ENCODE data around the gene CETN3.
"Not testable (repeated sequence)": the region's sequence is repeated elsewhere in the genome, so short reads cannot be mapped to it uniquely, and the experiment has no call there.

CETN3 gene

DNA sequence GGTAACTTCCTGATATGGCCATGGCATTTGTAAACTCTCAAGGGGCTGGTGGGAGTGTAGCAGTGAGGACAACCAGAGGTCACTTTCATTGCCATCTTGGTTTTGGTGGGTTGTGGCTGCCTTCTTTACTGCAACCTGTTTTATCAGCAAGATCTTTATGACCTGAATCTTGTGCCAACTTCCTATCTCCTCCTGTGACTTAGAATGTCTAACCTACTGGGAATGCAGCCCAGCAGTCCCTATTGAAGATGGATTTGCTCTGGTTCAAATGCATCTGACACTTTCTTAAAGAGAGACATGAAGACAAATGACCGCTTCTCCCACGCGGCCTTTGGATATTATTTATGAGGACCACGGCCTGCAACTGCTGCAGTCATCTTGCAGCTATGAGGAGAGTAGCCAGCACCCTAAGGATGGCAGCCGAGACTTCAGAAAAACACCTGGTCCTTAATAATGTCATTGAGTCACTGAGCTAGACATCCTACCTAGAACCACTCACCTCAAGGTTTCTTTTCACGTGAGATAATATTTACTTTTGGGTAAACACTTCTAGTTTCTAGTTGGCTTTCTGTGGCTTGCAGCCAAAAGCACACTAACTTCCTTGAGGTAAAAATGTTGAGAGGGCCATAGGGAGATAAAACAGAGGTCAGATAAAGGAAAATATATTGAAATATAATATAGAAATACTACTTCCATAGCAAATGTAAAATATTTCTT lies 28.2 kb downstream of the CETN3 start:
- no peak for DNase-seq

DNA sequence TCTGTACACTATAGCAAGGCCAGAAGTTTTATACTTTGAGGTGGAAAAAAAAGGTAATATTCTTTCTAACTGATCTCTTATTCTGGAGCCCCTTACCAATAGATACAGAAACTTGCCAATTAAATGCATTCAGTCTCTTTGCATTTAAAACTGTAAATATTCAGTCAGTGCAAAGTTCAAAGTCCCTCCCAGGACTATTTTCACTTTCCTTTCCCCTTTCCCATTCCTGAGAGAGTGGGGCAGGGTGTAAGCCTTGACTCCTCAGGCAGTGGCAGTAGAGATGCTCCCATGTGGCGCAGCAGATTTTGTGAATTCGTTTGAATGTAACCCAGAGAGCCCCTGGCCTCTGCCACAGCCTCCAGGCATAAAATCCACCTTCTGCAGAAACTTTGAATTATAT lies 29.9 kb downstream of the CETN3 start:
- no peak for DNase-seq

DNA sequence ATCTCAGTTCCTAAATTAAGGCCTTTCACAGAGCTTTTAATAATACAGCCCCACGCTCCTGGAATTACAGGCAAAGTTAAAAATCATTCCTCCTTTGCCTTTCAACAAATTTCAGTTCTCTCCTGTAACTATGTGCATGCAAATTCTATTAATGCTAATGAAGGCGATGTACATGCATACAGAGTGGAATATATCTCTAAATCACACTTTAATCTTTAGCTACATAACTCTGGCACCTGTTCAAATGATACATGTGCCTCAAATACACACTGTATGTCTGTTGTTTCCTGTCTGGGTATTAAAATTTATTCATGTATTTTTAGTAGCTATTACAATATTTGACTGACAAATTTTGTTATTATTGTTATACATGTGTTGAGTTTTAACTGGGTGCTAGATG lies 30.8 kb downstream of the CETN3 start:
- no peak for DNase-seq

DNA sequence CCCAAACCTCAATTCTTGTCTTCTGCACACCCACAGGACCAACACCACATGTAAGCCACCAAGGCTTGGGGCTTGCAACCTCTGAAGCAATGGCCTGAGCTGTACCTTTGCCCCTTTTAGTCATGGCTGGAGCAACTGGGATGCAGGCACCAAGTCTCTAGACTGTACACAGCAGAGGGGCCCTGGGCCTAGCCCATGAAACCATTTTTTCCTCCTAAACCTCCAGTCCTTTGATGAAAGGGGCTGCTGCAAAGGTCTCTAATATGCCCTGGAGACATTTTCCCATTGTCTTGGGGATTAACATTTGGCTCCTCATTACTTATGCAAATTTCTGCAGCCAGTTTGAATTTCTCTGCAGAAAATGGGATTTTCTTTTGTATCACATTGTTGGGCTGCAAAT lies 38.3 kb downstream of the CETN3 start:
- not testable (repeated sequence) for DNase-seq

DNA sequence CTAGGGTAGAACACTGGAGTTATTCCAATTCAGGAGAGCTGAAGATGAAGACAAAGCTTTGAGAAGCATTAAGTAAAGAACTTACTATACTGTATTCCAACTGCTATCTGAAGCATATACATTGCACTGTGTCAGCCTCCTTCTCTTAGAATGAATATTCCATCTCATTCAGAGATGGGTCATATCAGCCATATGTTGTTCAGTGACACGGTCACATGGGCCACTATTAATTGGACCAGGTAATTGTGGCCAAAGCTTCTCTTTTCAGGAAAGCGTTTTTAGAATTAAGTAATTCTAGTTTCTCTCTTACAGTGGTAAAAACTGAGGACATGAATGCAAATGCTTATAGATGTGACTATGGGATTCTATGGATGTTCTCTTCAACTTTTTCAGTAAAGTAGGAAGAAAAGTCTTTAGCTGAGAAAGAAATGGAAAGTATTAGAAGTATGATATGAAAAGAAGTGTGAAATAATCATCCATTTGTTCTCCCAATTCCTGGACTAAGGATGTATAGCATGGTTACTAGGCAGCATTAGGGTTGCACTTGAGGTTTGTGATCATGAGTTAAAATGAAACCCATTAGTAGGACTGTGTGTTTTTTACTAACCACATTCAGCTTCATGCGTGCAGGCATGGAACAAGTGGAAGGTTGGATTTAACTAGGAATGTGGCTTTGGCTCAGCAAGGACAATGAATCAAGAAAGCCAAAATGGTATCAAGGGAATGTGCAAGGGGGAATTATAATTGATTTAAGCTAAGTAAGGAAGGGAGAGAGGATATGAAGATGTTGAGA lies 40.9 kb downstream of the CETN3 start:
- DNase-seq: no peak

DNA sequence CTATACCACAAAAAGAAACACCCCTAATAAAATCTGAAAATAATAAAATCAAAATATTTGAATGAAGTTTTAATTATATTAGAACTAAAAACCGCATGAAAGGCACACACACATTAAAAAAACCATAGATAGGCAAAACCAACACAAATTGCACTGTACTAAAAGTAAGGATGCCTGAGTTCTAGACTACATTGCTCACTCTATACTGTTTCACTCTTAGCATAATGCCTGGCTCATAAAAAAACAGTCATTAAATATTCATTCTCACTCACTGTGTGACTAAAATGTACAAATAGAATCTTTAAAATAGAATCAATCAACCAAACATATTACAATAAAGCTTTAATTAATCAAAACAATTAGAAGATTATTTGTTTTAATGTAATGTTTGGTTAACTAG lies 41.7 kb downstream of the CETN3 start:
- no peak for DNase-seq

DNA sequence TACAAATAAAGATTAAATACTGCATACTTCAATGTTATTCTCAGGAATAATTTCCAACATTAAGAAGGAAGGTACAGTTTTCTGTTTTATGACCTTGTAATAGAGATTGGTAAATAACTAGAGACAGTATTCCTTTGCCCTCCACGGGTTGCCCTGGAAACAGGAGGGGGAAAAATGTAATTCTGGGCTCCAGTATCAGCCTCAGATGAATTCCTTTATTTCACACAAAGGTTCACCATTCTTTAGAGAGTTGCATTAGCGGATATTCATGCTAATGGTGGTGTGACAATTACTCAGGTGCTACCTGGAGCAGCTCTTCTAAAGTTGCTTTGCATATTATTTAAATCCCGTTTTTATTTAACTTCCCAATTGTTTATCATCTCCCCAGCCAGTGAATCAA lies 42.6 kb downstream of the CETN3 start:
- no peak for DNase-seq

DNA sequence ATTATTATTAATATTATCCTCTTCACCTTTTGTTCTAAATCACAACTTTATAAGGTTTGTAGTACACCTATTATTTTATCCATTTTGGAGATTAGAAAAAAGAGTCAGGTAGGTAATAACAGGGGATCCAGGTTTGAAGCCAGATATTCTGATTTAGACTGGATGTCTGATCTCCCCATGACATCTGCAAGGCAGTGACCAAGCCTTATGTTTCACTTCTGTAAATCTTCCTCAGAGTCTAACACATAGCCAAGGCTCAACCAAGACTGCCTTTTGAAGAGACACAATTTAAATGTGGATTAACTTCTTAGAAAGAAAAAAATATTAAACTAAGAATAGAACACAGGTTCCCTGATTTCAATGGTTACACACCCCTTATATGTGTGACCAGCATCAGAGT lies 44.2 kb downstream of the CETN3 start:
- no peak for DNase-seq

DNA sequence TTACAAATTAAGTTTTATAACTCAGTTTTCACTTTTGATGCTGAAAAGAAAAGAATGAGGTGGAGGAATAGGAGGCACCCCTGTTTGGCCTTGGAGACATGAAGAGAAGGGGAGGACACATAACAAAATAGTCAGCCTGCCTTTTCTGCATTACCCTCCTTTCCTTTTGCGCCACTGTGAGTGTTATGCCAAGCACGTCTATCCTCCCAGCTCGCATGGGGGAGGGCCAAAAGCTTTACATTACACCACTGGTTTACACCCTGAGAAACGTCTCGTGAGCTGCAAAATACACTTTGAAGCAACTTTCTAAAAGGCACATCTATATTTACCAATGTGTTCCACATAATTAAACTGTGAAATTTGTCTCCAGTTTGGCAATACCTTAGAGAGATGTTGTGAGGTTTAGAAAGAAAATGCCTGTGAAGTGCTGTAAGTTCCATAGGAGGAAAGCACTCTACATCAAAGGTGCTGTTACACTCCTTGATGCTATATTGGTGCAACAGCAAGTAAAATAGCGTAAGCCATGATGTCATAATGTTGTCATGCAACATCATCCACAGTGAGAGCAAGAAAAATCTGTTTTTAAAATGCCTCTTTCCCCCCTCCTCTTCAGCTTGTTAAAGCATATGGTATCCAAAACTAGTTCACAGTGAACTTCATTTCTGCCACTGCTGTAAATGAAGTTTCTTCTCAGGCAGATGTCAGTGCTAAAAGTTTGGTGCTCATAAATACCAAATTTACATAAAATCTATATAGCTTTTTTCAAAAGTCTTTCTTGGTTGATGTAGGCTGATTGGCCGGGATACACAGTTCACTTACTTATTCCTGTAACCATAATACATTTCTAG lies 50.3 kb downstream of the CETN3 start:
- no peak for DNase-seq

DNA sequence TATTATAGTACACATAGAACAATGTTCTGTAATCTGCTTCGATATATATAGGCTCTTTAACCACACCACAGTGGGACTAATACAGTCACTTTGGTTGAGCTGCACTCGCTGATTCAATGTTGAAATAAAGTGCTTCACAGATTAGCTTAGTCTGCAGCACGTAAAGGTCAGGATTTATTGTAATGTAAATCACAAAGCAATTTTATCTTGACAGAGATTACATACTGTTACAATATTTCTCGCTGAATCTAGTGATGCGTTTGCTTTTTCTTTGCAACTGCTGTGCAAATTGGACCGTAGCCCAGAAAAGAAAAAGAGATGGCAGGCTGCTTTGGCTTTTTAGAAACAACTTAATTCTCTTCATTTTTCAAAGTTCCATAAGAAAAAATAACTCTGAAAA lies 52.9 kb downstream of the CETN3 start:
- DNase-seq: no peak

DNA sequence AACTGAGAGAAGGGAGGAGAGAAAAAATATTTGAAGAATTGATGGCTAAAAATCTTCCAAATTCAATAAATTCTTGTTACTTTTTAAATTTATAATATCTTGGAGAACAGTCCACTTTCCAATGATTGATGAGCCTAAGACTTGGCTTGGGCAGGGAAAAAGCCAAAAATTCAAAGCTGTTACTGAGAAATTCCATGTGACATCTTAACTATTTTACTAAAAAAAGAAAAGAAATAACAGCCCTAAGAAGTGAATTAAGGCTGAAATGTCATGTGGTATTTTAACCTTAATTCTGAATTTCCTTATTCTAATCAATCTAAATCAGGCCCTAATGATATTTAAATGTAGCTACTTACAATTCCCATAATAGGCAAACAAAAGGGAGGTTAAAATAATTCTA lies 53.4 kb downstream of the CETN3 start:
- DNase-seq: no peak

DNA sequence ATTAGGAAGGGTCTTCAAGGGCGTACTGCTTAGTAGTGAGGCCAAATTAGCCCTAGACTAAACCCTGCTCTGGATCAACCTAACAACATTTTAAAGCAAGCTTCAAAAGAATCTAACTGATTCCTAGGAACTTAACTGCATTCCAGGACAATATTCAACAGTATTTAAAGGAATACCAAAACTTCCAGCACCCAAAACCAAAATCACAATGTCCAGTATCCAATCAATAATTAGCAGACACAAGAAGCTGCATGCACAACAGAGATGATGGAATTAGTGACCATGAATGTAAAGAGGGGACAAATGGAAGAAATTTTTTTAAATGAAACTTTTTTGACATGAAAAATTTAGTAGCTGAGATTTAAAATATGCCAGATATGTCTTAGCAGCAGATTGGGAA lies 53.9 kb downstream of the CETN3 start:
- no peak for DNase-seq

DNA sequence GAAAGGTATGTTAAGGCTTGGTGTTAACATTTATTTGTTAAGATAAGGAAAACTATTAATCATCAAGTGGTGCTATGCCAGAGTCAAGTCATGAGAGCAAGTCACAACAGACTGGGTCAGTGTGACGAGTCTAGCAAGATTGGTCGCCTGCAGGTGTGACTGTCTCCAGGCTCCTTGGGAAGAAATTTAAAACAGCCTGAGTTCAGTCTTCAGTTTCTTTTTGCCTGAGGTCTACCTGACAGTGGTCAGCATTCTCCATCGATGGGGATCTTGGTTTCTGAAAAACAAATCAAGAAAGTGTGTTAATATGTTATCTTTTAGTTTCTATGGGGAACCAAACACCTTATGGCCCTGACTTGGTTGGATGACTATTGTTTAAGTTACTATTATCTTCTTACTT lies 56.3 kb downstream of the CETN3 start:
- no peak for DNase-seq

DNA sequence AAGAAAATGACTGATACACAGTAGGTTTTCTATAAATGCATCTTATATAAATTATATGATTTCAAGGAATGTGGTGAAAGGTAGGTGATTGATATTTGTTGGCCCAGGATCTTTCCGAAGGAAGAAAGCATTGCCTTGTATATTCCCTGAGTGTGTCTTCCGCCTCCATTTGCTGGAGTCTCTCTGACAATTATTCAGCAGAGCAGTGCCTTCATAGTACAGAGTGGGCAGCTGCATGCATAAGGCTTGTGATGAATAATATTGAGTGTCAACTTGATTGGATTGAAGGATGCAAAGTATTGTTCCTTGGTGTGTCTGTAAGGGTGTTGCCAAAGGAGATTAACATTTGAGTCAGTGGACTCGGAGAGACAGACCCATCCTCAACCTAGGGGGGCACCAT lies 58.5 kb downstream of the CETN3 start:
- DNase-seq: no peak

DNA sequence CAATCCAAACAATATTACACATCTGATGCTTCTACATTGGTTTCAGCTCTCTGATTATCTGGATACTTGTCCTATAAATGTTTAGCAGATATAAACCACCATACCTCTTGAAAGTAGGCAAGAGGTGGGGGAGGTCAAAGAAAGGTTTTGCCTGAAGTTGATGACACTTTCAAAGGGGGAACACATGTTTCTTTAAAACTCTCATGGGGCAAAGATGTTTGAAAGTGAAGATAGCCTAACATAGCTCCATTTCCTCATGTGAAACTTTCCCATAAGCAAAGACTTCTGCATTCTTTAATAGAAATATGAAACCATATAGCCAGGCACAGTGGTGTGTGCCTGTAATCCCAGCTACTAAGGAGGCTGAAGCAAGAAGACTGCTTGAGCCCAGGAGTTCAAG lies 62.1 kb downstream of the CETN3 start:
- DNase-seq: no peak

DNA sequence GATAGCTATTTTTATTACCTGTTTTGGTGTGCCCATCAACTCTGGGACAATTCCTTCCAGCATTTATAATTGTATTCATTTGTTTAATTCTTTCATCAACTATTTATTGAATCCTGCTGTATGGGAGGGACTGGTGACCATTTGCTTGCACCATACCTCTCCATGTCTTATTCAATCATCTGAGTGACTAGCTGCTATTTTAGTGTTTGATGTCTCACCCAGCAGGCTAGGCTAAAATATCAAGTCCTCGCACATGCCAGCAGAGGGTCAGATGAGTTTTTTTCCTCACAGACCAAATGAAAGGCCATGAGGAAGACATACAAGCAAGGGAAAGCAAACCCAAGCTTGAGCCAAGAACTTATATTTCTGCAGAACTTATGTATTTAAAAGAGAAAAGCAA lies 63.9 kb downstream of the CETN3 start:
- no peak for DNase-seq

DNA sequence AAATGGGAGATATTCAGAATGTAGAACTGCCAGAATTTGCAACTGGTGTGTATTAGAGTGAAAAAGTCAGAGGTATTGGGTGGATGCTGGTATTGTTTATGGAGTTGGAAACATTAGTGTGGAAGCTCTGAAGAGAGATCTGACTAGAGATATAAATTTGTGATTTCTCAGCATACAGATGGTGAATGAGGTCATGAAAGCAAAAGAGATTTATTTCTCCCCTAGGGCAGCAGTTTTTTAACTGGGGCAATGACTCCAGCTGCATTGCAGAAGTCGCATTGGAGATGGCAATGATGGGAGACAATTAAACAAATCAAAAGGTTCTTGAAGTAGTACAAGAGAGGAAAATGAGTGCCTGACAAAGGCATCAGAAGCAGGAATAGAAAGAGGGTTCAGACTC lies 64.9 kb downstream of the CETN3 start:
- no peak for DNase-seq

DNA sequence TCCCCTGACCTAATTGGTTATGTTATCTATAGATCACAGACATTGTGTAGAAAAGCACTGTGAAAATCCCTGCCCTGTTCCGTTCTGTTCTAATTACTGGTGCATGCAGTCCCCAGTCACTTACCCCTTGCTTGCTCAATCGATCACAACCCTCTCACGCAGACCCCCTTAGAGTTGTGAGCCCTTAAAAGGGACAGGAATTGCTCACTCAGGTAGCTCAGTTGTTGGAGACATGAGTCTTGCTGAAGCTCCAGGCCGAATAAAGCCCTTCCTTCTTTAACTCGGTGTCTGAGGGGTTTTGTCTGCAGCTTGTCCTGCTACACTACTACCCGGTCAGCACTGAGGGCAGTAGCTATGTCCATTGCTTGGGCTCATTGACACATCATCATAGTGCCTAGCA lies 65.8 kb downstream of the CETN3 start:
- DNase-seq: not testable (repeated sequence)

DNA sequence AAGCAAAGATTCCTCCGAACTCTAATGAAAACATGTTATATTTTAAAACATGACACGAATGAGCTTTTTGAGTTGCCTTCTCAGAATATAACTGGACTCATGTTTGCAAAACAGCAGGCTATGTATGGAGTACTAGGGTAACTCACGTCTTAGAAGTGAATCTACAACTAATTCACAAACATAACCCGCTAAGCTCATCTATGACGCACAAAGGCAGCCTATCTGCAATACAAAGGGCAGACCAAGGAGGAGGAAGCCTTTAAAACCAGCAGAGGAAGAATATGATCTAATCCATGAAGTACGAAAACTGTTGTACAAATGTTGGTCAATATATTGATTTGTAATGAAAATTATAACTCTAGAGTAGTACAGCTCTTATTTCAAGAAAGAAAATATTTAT lies 67.0 kb downstream of the CETN3 start:
- DNase-seq: no peak

Measured in right hindlimb (tissue), 1 donor.